Spleen (tissue), 11 donors: ENCODE results near the gene C6orf47. TPM values are rescaled to one million over a fixed set of nuclear protein-coding genes. Genes with fewer than 3 reads are reported as not detected.

Experiments
- DNase-seq: peaks from one replicate; pipeline ENCODE4 v3.0.0-alpha.2; 2020
- H3K27ac ChIP-seq, 8 donors: fragments of 200-600 bp; sonication (generic) in 7 of 8; 1 replicate in 4 of 8; 2 replicates in 4 of 8; pipeline versions ENCODE4 v1.5.0 to v1.8.0; 2016 to 2021; ENCODE audit warnings: inconsistent platforms in 4 of 8, mild to moderate bottlenecking in 4 of 8, moderate library complexity in 1 of 8
- H3K27me3 ChIP-seq, 7 donors: fragments of 200-600 bp; sonication (generic) in 6 of 7; replicated peaks in 1 of 7; 1 replicate in 4 of 7; 2 replicates in 3 of 7; pipeline versions ENCODE4 v1.5.0 to v1.8.0; 2016 to 2021; ENCODE audit warnings: inconsistent platforms in 3 of 7, mild to moderate bottlenecking in 1 of 7
- H3K36me3 ChIP-seq, 6 donors: fragments of 200-600 bp; sonication (generic) in 5 of 6; 1 replicate in 4 of 6; 2 replicates in 2 of 6; pipeline versions ENCODE4 v1.5.0 to v1.8.0; 2016 to 2021; ENCODE audit warnings: inconsistent platforms in 2 of 6
- H3K4me1 ChIP-seq, 6 donors: fragments of 200-600 bp; sonication (generic) in 5 of 6; 1 replicate in 3 of 6; 2 replicates in 3 of 6; pipeline versions ENCODE4 v1.5.0 to v1.8.0; 2016 to 2021; ENCODE audit warnings: inconsistent platforms in 3 of 6
- H3K4me3 ChIP-seq, 8 donors: fragments of 200-600 bp; sonication (generic) in 7 of 8; 1 replicate in 4 of 8; 2 replicates in 4 of 8; pipeline versions ENCODE4 v1.5.0 to v1.8.0; 2016 to 2021; ENCODE audit warnings: inconsistent platforms in 4 of 8, mild to moderate bottlenecking in 4 of 8, moderate library complexity in 2 of 8
- H3K9me3 ChIP-seq, 8 donors: fragments of 200-600 bp; sonication (generic) in 7 of 8; 1 replicate in 4 of 8; 2 replicates in 4 of 8; pipeline versions ENCODE4 v1.5.0 to v1.8.0; 2016 to 2021; ENCODE audit warnings: inconsistent platforms in 4 of 8
- CTCF ChIP-seq, 11 experiments: fragments of 200-600 bp in 7 of 11; fragments of 450-650 bp in 4 of 11; sonication (generic) in 4 of 11; IDR thresholded peaks in 8 of 11; conservative IDR thresholded peaks in 3 of 11; 1 replicate in 7 of 11; 2 replicates in 4 of 11; pipeline versions ENCODE4 v1.4.0 to v1.8.0; 2016 to 2021; ENCODE audit warnings: antibody characterized with exemption in 11 of 11, inconsistent platforms in 4 of 11, mild to moderate bottlenecking in 1 of 11
- POLR2A ChIP-seq, 3 donors: fragments of 450-650 bp; IDR thresholded peaks; one replicate each; pipeline ENCODE4 v1.5.1; 2017; ENCODE audit warnings: antibody characterized with exemption in 3 of 3, mild to moderate bottlenecking in 1 of 3
- POLR2AphosphoS5 ChIP-seq, 3 donors: sonication (generic); formaldehyde crosslinking; IDR thresholded peaks; one replicate each; pipeline ENCODE4 v1.5.1; 2017; ENCODE audit warnings: antibody characterized with exemption in 3 of 3
- WGBS, 5 donors: extraction: QIAGEN DNeasy Blood & Tissue Kit in 3 of 5; methylation state at CpG; one replicate each; pipeline versions ENCODE4 v1.1.5 to v1.1.7; 2013 to 2018; 5-methylcytosine and 5-hydroxymethylcytosine counted together
- intact Hi-C: fragments of 100-400 bp; cut with DNase I; formaldehyde crosslinking; loops from one replicate; pipeline ENCODE4 v1.15.0; 2023; ENCODE audit warnings: low total_unique reads
- microRNA-seq, 3 donors: library from miRNA; unstranded; fragments of <30 nt; microRNA quantifications; one replicate each; pipeline versions ENCODE4 to v1.1.0, GENCODE V29; 2019 to 2020
- polyA plus RNA-seq, 3 donors: library from polyadenylated mRNA; stranded (reverse); fragments of 200-250 nt; gene quantifications; one replicate each; pipeline ENCODE4 v1.2.1, GENCODE V29; 2013
- small RNA-seq, 4 donors: library from RNA; depleted of rRNA; stranded (forward); fragments of <200 nt; gene quantifications; one replicate each; pipeline ENCODE3, GENCODE V24; 2016
- total RNA-seq, 7 donors: library from RNA; depleted of rRNA in 3 of 7; stranded (reverse); fragments of >200 nt in 3 of 7; fragmentation: NEBNext Ultra II Directional in 4 of 7; extraction: Animal tissue kit (Norgen Biotek cat#: 25700) in 4 of 7; gene quantifications; one replicate each; pipeline versions ENCODE4 v1.1.0 to v1.2.1, GENCODE V29; 2016 to 2021
- donor health status: healthy with polysubstance abuse.
- donor health status: DM: no; HTN: no; CAD: no; lungs with moderate emphysema.
- donor health status: DM: no; HTN: no; CAD: no.
- donor health status: Bipolar disorder and iron deficiency.
- donor health status: healthy.
- donor health status: DM: no; HTN: no; CAD: no.
- donor health status: DM: yes; HTN: yes; CAD: no.

Gene C6orf47
- total and polyA plus RNA-seq, 10 donors, result 12.2 to 37.4 (median 26.6) TPM

DNA sequence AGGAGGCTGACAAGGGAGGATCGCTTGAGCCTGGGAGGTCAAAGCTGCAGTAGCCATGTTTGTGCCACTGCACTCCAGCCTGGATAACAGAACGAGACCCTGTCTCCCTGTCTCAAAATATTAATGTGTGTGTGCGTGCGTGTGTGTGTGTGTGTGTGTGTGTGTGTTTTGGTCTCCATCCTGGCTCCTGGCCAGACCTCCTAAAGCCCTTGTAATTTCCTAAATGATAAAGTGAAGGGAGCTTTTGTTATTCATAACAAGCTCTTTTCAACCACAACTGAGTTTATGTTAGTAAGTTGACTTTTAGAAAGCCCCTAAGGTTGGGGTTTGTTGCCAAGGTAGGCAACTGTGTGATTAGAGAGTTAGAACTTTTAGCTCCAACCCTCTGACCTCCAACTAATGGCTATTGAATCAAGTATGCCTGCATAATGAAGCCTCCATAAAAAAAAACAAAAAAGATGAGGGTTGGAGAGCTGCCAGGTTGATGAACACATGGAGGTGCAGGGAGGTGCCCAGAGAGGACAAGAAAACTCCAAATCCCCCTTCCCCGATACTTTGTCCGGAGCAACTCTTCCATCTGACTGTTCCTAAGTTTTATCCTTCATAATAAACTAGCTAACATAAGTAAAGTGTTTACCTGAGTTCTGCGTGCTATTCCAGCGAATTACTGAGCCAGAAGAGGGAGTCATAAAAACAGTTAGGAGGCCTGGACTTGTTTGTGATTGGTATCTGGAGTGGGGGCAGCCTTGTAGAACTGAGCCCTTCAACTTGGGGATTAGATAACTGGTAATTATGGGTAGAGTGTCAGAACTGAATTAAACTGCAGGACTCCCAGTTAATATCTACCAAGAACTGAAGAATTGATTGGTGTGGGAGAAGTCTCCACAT is 50.8 kb downstream of the C6orf47 start:
- H3K27ac ChIP-seq, result no peak overlapping the region
- peaks cover 0 to 14% (median 11%) of the 10 kb centered on the region in 6 donors for H3K4me1 ChIP-seq
- H3K9me3 ChIP-seq, result no peaks in the 10 kb centered on the region
- DNase-seq, result no peak
- intact Hi-C loops, result no loop called here
- H3K27me3 ChIP-seq, result no peaks in the 10 kb centered on the region
- H3K36me3 ChIP-seq, result no peaks in the 10 kb centered on the region
- WGBS, 5 donors, result 76 to 81% (median 77%) methylated on average over 8 of the region's 8 CpGs
- no peak overlapping the region for H3K4me3 ChIP-seq
- TF ChIP-seq POLR2AphosphoS5 (IDR thresholded peaks at IDR 0.05), result no peak
- no peak for TF ChIP-seq CTCF (IDR thresholded peaks at IDR 0.05 in 8 of 11, conservative IDR thresholded peaks at IDR 0.05 in 3 of 11)
- no peak for TF ChIP-seq POLR2A (IDR thresholded peaks at IDR 0.05)

Small RNAs within 50 kb of the gene (microRNA-seq; reads per million reads assigned to microRNA genes)
- gene MIR4646 (1.1 to 1.4 (median 1.4) reads per million in 3 donors), gene MIR6832 (0 to 0.36 (median 0.35) reads per million in 3 donors)

Small RNAs within 50 kb of the gene (small RNA-seq; reads per million reads assigned to genes)
- 0 to 0.23 (median 0) reads per million in 4 donors for gene MIR4646
- gene MIR6832, result 0 reads per million in 4 donors
- gene RF00019, result 0 reads per million in 4 donors
- 5.1 to 20.6 (median 10.4) reads per million in 4 donors for gene SNORA38
- gene UQCRHP1, result 0 reads per million in 4 donors

Other genes starting within 250 kb of the C6orf47 start
Only the 30 nearest of the 37 such genes appear.
- gene MCCD1, start 131.8 kb downstream of the C6orf47 start, total RNA-seq, result not detected
- not detected for gene MCCD1, start 131.8 kb downstream of the C6orf47 start, polyA plus RNA-seq
- gene DDX39B, start 118.8 kb downstream of the C6orf47 start, total RNA-seq, result 100 to 1,000 TPM; 291 to 417 (median 354) TPM
- 100 to 1,000 TPM; 316 to 768 (median 493) TPM for gene DDX39B, start 118.8 kb downstream of the C6orf47 start, polyA plus RNA-seq
- 1 to 10 TPM; 2.0 to 3.7 (median 2.7) TPM for gene ATP6V1G2, start 114.2 kb downstream of the C6orf47 start, total RNA-seq
- gene ATP6V1G2, start 114.2 kb downstream of the C6orf47 start, polyA plus RNA-seq, result 1 to 10 TPM; 1.9 to 2.7 (median 2.2) TPM
- 10 to 100 TPM; 11.0 to 36.3 (median 19.4) TPM for gene NFKBIL1, start 113.2 kb downstream of the C6orf47 start, total RNA-seq
- 10 to 100 TPM; 16.9 to 24.2 (median 19.3) TPM for gene NFKBIL1, start 113.2 kb downstream of the C6orf47 start, polyA plus RNA-seq
- gene LTA, start 88.5 kb downstream of the C6orf47 start, total RNA-seq, result 10 to 100 TPM in 1 of 7 donors, 1 to 10 TPM in 6; 2.4 to 14.4 (median 5.1) TPM
- 1 to 10 TPM; 6.8 to 9.2 (median 7.3) TPM for gene LTA, start 88.5 kb downstream of the C6orf47 start, polyA plus RNA-seq
- 10 to 100 TPM in 5 of 7 donors, 1 to 10 TPM in 2; 6.5 to 18.3 (median 11.6) TPM for gene TNF, start 85.2 kb downstream of the C6orf47 start, total RNA-seq
- 10 to 100 TPM in 2 of 3 donors, 1 to 10 TPM in 1; 5.5 to 17.3 (median 13.3) TPM for gene TNF, start 85.2 kb downstream of the C6orf47 start, polyA plus RNA-seq
- gene LTB, start 78.4 kb downstream of the C6orf47 start, total RNA-seq, result 100 to 1,000 TPM in 6 of 7 donors, 10 to 100 TPM in 1; 83.0 to 403 (median 162) TPM
- gene LTB, start 78.4 kb downstream of the C6orf47 start, polyA plus RNA-seq, result 1,000 to 10,000 TPM in 1 of 3 donors, 100 to 1,000 TPM in 2; 804 to 1,256 (median 838) TPM
- gene LST1, start 74.5 kb downstream of the C6orf47 start, total RNA-seq, result 100 to 1,000 TPM; 139 to 268 (median 217) TPM
- gene LST1, start 74.5 kb downstream of the C6orf47 start, polyA plus RNA-seq, result 100 to 1,000 TPM; 128 to 214 (median 203) TPM
- gene NCR3, start 67.8 kb downstream of the C6orf47 start, total RNA-seq, result 10 to 100 TPM in 6 of 7 donors, 1 to 10 TPM in 1; 7.8 to 28.1 (median 12.1) TPM
- 10 to 100 TPM; 15.9 to 30.3 (median 25.3) TPM for gene NCR3, start 67.8 kb downstream of the C6orf47 start, polyA plus RNA-seq
- gene AIF1, start 45.5 kb downstream of the C6orf47 start, total RNA-seq, result 100 to 1,000 TPM; 258 to 479 (median 310) TPM
- 100 to 1,000 TPM; 258 to 416 (median 312) TPM for gene AIF1, start 45.5 kb downstream of the C6orf47 start, polyA plus RNA-seq
- 100 to 1,000 TPM; 119 to 198 (median 176) TPM for gene PRRC2A, start 40.1 kb downstream of the C6orf47 start, total RNA-seq
- gene PRRC2A, start 40.1 kb downstream of the C6orf47 start, polyA plus RNA-seq, result 100 to 1,000 TPM in 2 of 3 donors, 10 to 100 TPM in 1; 84.1 to 151 (median 146) TPM
- gene BAG6, start 8.1 kb downstream of the C6orf47 start, total RNA-seq, result 100 to 1,000 TPM; 211 to 328 (median 260) TPM
- gene BAG6, start 8.1 kb downstream of the C6orf47 start, polyA plus RNA-seq, result 100 to 1,000 TPM; 195 to 311 (median 310) TPM
- 1 to 10 TPM in 6 of 7 donors, under 1 TPM in 1; 0.66 to 3.9 (median 2.5) TPM for gene APOM, start 4.9 kb downstream of the C6orf47 start, total RNA-seq
- 1 to 10 TPM; 4.7 to 9.7 (median 7.5) TPM for gene APOM, start 4.9 kb downstream of the C6orf47 start, polyA plus RNA-seq
- gene GPANK1, start 4.2 kb upstream of the C6orf47 start, total RNA-seq, result 10 to 100 TPM; 12.7 to 21.3 (median 17.4) TPM
- 10 to 100 TPM; 12.4 to 19.2 (median 14.8) TPM for gene GPANK1, start 4.2 kb upstream of the C6orf47 start, polyA plus RNA-seq
- gene CSNK2B, start 5.3 kb upstream of the C6orf47 start, total RNA-seq, result 100 to 1,000 TPM; 122 to 294 (median 150) TPM
- gene CSNK2B, start 5.3 kb upstream of the C6orf47 start, polyA plus RNA-seq, result 100 to 1,000 TPM; 132 to 163 (median 139) TPM
- 10 to 100 TPM; 11.0 to 25.3 (median 16.3) TPM for gene LY6G5B, start 9.2 kb upstream of the C6orf47 start, total RNA-seq
- gene LY6G5B, start 9.2 kb upstream of the C6orf47 start, polyA plus RNA-seq, result 1 to 10 TPM; 3.0 to 5.8 (median 3.7) TPM
- gene LY6G5C, start 20.3 kb upstream of the C6orf47 start, total RNA-seq, result 1 to 10 TPM; 3.3 to 7.9 (median 5.8) TPM
- gene LY6G5C, start 20.3 kb upstream of the C6orf47 start, polyA plus RNA-seq, result 1 to 10 TPM; 3.3 to 4.3 (median 3.5) TPM
- 10 to 100 TPM; 55.8 to 80.7 (median 71.1) TPM for gene ABHD16A, start 42.5 kb upstream of the C6orf47 start, total RNA-seq
- gene ABHD16A, start 42.5 kb upstream of the C6orf47 start, polyA plus RNA-seq, result 10 to 100 TPM; 30.2 to 42.3 (median 34.4) TPM
- gene LY6G6F, start 46.1 kb upstream of the C6orf47 start, total RNA-seq, result 1 to 10 TPM; 1.6 to 4.9 (median 2.2) TPM
- under 1 TPM; 0.11 to 0.68 (median 0.35) TPM for gene LY6G6F, start 46.1 kb upstream of the C6orf47 start, polyA plus RNA-seq
- gene LY6G6D, start 54.6 kb upstream of the C6orf47 start, total RNA-seq, result not detected
- gene LY6G6D, start 54.6 kb upstream of the C6orf47 start, polyA plus RNA-seq, result not detected
- under 1 TPM in 2 of 7 donors, not detected in 5; 0.49 to 0.77 TPM for gene LY6G6C, start 61.0 kb upstream of the C6orf47 start, total RNA-seq
- gene LY6G6C, start 61.0 kb upstream of the C6orf47 start, polyA plus RNA-seq, result not detected
- gene MPIG6B, start 62.6 kb upstream of the C6orf47 start, total RNA-seq, result 10 to 100 TPM in 4 of 7 donors, 1 to 10 TPM in 3; 7.9 to 15.1 (median 10.6) TPM
- gene MPIG6B, start 62.6 kb upstream of the C6orf47 start, polyA plus RNA-seq, result under 1 TPM; 0.46 to 0.61 (median 0.48) TPM
- 100 to 1,000 TPM in 1 of 7 donors, 10 to 100 TPM in 6; 63.0 to 116 (median 72.3) TPM for gene DDAH2, start 68.5 kb upstream of the C6orf47 start, total RNA-seq
- 10 to 100 TPM; 67.1 to 84.7 (median 81.0) TPM for gene DDAH2, start 68.5 kb upstream of the C6orf47 start, polyA plus RNA-seq
- 100 to 1,000 TPM; 296 to 392 (median 326) TPM for gene CLIC1, start 75.8 kb upstream of the C6orf47 start, total RNA-seq
- gene CLIC1, start 75.8 kb upstream of the C6orf47 start, polyA plus RNA-seq, result 100 to 1,000 TPM; 321 to 447 (median 388) TPM
- gene MSH5, start 79.2 kb upstream of the C6orf47 start, total RNA-seq, result 10 to 100 TPM; 20.2 to 35.2 (median 27.6) TPM
- gene MSH5, start 79.2 kb upstream of the C6orf47 start, polyA plus RNA-seq, result 10 to 100 TPM; 11.2 to 26.7 (median 23.1) TPM
- 10 to 100 TPM in 1 of 7 donors, 1 to 10 TPM in 5, not detected in 1; 3.6 to 11.8 (median 5.3) TPM for gene SAPCD1, start 101.9 kb upstream of the C6orf47 start, total RNA-seq
- gene SAPCD1, start 101.9 kb upstream of the C6orf47 start, polyA plus RNA-seq, result 10 to 100 TPM in 1 of 3 donors, 1 to 10 TPM in 2; 7.5 to 14.2 (median 8.3) TPM
- gene VWA7, start 116.5 kb upstream of the C6orf47 start, total RNA-seq, result 1 to 10 TPM in 4 of 7 donors, under 1 TPM in 2, not detected in 1; 0.68 to 2.6 (median 1.3) TPM
- 1 to 10 TPM in 1 of 3 donors, under 1 TPM in 2; 0.09 to 1.2 (median 0.11) TPM for gene VWA7, start 116.5 kb upstream of the C6orf47 start, polyA plus RNA-seq
- 10 to 100 TPM; 32.4 to 97.3 (median 62.5) TPM for gene VARS1, start 135.0 kb upstream of the C6orf47 start, total RNA-seq
- 10 to 100 TPM; 31.1 to 49.0 (median 38.3) TPM for gene VARS1, start 135.0 kb upstream of the C6orf47 start, polyA plus RNA-seq
- 10 to 100 TPM; 35.9 to 54.4 (median 42.9) TPM for gene LSM2, start 146.2 kb upstream of the C6orf47 start, total RNA-seq
- gene LSM2, start 146.2 kb upstream of the C6orf47 start, polyA plus RNA-seq, result 10 to 100 TPM; 74.5 to 98.9 (median 80.4) TPM
- gene HSPA1L, start 154.5 kb upstream of the C6orf47 start, total RNA-seq, result 1 to 10 TPM; 2.6 to 3.7 (median 3.1) TPM
- gene HSPA1L, start 154.5 kb upstream of the C6orf47 start, polyA plus RNA-seq, result 1 to 10 TPM in 2 of 3 donors, under 1 TPM in 1; 0.93 to 1.9 (median 1.0) TPM